CD4-positive, alpha-beta T cell treated with Interleukin-17A for 1 hour (primary cell): ENCODE data around the gene ARHGAP29.

Experiments used
- DNase-seq: peaks from one replicate; pipeline ENCODE4 v3.0.0-alpha.2; 2020

The ARHGAP29 gene

GRCh38 chr1:94237291-94238226 lies at the start of gene ARHGAP29:
TSS of gene ARHGAP29 (minus strand) at chr1:94237584. CDS start at chr1:94231611, 5,973 bp downstream.
- peak; percentile 20 for DNase-seq

DNA sequence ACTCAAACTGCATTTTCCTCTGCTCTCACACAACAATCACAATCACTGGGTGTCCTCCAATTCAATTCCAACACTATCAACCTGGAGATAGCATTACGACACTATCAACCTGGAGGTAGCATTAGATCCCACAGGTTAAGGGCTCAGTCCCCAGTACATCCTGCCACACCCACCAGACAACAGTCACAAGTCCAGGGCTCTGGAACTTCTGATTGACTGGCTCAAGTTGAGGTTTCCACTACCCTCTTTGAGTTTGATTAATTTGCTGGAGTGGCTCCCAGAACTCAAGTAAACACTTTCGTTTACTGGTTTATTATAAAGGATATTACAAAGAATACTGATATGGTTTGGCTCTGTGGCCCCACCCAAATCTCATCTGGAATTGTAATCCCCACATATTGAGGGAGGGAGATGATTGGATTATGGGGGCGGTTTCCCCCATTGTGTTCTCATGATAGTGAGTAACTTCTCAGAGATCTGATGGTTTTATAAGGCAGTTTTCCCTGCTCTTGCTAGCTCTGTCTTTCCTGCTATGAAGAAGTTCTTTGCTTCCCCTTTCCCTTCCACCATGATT lies 49.6 kb upstream of the ARHGAP29 start:
- DNase-seq, result no peak

DNA sequence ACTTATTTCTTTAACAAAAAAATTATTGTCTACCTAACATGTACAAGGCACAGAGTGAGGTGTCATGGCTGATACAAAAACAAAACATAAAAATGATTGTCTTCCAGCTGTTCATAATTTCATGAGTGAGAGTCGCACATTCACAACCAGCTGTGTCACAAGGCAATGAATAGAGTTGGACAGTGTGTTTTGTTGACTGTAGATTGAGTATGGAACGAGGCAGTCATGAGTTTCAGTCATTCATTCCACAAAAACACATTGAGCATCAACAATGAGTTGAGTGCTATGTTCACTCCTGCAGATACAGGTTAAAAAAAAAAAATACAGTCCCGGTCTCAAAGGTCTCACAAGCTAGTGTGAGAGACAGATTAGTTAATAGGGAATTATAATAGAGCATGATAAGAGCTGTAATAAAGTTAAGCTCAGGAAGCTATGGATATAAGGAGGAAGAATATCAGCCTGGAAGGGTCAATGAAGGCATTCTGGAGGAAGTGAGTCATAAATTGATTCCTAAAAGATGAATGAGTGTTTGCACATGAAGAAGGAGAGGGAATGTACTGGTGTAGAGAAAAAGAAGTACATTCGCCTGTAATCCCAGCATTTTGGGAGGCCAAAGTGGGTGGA lies 47.8 kb upstream of the ARHGAP29 start:
- no peak for DNase-seq

DNA sequence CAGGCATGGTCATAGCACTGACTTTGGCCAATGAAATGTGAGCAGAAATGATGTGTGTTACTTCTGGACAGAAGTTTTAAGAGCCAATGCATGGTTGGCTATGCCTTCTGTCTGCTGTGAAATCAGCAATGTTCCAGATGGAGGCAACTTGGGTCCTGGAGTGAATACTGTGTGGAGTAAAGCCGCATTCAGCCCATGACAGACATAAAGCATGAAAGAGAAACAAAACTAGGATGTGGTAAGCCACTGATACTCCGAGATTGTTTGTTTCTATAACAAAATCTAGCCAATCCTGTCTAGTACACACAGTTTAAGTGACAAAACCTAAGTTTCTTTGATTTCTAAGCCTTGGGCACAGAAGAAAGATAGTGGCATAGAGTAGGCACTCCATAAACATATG lies 47.1 kb upstream of the ARHGAP29 start:
- DNase-seq, result no peak

DNA sequence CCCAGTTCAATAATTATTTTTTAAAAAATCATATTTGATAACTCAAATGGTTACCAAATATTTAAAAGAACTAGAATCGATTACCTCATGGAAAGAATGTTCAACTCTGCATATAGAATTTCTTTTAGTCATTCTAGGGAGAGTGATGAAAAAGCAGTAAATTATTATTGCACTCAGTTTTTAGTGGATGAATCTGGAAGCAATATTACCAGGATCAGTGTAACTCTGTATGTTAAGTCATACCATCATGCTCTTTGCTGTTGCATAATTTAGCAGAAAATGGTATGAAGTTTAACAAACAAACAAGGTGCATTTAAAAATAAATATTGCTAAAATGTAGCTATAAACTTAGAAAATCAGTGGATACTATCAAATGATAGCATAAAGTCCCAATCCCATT lies 46.1 kb upstream of the ARHGAP29 start:
- no peak for DNase-seq

DNA sequence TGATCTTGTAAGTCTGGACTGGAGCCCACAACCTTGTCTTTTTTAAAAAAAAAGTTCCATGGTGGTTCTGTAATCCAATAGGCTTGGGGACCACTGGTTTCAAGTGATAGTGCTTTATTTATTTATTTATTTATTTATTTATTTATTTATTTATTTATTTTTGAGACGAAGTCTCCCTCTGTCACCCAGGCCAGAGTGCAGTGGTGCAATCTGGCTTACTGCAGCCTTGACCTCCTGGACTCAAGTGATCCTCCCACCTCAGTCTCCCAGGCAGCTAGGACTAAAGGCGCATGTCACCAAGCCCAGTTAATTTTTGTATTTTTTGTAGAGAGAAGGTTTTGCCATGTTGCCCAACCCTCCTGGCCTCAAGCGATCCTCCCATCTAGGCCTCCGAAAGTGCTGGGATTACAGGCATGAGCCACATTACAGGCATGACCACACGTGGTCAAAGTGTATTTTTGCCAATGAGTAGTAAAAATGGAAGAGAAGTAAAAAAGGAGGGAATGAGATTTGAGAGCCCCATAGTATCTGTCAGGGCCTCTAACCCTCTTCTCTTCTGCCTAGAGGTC lies 44.8 kb upstream of the ARHGAP29 start:
- no peak for DNase-seq

DNA sequence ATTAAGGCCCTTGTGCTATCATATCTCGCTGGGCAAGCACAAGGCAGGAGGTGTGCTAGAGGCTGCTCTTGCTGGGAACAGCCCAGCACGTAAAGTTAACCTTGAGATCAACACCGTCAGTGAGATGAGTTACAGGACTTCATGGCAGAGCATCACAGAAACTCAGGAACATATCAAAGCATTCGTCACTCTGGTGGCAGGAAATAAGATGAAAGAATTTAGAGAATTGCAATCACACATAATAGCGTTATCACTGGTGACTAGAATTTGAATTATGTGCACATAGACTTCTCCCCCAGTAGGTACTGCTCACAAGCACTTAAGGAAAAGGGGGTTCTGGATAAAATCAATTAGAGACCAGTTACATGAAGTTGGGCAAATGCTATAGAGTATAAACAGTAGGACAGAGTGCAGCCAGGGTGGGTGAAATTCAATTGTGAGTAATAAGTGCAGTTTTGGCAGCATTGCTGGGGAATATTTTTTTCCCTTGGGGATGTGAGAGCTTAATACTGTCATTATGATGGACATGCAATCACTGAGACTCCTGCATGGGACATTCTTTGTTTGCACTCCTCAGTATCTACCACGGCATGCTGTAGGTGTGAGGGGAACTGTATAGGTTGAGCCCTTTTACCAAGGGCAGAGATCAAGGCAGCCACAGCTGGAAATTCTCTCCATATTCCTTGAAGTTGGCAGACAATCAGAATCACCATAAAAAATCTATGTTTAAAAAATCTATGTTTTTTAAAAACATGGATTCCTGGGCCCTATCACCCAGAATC lies 44.2 kb upstream of the ARHGAP29 start:
- no peak for DNase-seq

DNA sequence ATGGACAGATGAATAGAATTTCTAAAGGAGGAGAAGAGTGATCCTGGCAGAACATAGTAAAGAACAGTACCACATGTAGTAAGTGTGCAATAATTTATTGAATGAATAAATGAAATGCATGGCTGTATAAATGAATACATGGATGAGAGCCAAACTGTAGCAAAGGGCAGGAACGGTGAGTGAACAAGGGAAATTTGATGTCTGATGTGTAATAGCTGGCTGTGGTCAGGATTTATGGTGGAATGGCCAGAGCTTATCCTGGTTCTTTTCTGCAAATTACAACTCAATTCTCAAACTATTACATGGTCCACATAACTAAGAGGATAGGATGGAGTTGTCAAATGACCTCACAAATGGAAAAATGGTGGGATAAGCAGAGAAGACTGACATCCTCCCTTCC lies 43.2 kb upstream of the ARHGAP29 start:
- DNase-seq, result no peak

DNA sequence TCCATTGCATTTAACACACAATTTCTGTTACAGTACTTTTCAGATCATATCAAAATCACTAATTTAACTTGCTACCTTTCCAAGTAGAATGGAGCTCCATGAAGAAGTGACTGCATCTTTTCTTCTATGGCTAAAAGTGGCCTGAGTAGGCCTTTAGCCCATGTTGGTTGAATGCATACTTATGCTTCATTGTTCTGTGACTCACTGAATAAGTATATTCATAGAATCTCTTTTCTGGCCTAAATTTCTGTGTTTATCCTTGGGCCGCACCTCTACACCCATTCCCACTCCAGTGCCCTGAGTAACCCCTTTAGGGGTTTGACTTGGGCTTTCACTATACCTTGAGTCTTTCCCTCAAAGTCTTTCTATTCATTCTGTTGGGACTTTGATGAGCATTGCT lies 42.1 kb upstream of the ARHGAP29 start:
- DNase-seq, result no peak

DNA sequence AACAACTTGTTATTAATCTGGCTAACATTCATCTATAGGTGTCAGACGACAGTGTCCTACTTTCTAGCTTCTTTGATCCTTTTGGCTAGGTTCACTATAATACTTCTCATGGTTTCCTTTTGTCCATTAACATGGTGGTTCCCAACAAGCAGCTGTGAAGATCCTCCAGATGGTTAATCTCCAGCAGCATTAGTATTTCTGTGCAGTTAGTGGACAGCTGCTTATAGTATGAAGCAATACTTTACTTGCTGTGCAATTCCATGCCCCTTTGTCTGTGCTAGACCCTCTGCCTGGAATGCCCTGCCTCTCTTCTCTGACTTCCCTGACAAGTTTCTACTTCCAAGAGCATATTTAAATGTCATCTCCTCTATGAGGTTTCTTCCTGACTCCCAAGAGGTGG lies 41.7 kb upstream of the ARHGAP29 start:
- no peak for DNase-seq

DNA sequence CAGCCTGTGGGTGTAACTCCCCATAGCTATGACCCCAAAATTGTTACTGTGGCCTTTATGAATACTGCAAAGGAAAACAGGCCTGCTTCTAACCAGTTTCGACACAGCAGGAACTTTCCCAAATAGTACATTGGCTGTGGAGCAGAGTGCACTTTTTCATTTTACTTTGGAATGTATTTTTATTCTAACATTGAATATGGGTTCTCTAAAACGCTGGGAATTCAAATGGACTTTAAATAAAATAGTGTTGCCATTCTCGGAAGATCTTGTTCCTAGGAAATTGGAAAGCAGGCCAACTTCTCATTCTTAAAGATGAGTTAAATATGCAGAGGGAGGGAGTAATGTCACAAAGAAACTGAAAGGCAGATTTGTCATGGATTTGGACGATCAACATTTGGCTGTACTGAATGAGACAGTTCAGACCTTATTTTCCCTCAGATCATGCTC lies 39.6 kb upstream of the ARHGAP29 start:
- no peak for DNase-seq

DNA sequence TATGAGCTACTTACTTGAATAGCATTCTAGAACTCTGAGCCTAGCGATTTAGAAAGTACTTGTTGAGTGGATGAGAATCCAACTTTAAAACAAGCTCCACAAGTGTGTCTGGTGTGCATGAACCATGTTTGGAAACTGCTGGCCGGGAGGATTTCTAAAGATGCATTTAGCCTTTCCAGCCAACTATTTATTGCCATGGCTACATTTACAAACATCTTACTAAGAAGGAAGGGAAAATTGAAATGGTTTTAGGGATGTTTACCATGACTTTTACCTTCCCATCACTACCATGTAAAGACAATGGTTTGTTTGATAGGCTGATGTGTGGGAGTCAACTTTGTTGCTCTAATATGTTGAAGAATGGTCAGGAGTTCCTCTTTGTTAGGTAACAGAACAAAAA lies 37.7 kb upstream of the ARHGAP29 start:
- no peak for DNase-seq

DNA sequence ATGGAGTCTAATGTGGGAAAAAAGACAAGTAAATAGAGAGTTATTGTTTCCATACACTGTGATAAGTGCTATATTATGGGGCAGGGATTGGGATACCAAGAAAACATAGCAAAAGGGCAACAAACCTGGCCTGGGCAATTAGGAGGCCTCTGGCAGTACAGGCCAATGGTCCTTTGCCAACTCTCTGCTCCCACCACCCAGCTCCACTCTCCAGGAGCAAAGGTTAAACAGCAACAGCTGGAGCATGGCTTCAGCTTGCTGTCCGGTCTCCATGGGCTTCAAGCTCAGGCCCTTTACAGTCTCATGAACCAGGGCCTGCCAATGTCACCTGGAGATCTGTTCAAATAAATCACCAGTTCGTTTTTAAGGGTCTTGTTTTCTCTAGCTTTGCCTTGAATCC lies 37.2 kb upstream of the ARHGAP29 start:
- no peak for DNase-seq

GRCh38 chr1:94273111-94273510 lies 35.7 kb upstream of the ARHGAP29 start:
- no peak for DNase-seq

- no peak for DNase-seq
Observed at GRCh38 chr1:94272388-94272787, 35.0 kb upstream of the ARHGAP29 start.

DNA sequence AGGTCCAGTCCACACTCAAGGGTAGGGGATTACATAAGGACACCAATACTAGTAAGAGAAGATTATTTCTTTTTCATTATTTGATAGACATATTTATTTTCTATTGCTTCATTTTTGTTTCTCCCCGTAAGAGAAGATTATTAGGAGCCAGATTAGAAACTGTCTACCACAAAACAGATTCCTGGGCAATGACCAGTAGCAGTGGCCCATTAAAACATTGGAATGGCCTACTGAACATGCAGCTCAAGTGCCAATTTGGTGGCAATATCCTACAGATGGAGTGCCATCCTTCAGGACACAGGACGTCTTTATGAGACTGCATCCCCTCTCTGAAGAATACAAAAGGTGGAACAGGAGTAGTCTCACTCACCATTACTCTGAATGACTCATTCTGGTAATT lies 34.0 kb upstream of the ARHGAP29 start:
- no peak for DNase-seq

DNA sequence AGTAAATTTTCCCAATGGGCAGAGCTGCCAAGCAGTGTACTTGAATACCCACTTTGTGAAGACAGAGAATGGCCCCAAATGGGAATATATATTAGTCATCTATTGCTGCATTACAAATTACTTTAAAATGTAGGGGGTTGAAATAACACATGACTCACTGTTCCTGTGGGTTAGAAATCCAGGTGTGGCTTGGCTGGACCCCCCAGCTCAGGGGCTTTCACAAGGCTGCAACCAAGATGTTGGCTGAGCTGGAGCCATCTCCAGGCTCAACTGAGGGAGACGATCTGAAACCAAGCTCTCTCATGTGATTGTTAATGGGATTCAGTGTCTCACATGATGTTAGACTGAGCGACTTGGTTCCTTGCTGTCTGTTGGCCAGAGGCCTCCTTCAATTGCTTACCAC lies 33.4 kb upstream of the ARHGAP29 start:
- DNase-seq, result no peak

- no peak for DNase-seq
Observed at GRCh38 chr1:94269921-94270320, 32.5 kb upstream of the ARHGAP29 start.

DNA sequence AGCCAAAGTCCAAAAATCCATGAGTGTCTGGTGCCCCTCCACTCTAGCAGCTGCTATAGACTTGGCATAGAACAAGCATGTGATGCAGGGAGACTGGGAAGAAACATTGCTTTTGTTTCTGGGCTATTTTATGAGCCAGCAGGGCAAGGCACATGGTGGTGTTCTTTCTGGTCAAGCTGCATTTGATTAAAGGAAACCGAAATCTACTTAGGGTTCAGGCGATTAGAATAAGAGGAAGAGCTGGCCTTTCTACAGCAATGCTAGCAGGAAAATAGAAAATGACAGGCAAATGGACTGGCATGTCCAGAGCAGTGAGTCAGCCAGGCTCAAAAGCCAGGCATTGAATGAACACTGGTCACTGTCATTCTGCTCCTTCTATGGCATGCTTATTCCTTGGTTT lies 28.5 kb upstream of the ARHGAP29 start:
- DNase-seq, result no peak

DNA sequence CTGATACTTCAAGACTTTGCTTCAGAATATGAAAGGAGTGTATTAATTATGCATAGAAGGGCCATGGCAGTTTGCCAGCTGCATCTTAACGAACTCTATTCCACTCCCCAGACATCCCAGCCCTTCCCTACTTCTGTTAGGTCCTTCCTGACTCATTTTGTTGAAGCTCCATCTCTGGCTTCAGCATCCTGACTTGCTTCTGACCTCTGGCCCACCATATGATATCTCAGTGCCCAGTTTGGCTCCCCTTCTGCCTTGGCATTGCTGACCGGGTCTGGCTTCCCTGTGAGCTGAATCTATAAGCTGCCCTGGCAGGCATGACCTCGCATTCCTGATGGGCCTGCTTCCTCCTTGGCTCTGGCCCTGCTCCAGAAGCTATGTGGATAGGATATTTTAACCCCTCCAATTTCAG lies 27.6 kb upstream of the ARHGAP29 start:
- DNase-seq, result no peak

DNA sequence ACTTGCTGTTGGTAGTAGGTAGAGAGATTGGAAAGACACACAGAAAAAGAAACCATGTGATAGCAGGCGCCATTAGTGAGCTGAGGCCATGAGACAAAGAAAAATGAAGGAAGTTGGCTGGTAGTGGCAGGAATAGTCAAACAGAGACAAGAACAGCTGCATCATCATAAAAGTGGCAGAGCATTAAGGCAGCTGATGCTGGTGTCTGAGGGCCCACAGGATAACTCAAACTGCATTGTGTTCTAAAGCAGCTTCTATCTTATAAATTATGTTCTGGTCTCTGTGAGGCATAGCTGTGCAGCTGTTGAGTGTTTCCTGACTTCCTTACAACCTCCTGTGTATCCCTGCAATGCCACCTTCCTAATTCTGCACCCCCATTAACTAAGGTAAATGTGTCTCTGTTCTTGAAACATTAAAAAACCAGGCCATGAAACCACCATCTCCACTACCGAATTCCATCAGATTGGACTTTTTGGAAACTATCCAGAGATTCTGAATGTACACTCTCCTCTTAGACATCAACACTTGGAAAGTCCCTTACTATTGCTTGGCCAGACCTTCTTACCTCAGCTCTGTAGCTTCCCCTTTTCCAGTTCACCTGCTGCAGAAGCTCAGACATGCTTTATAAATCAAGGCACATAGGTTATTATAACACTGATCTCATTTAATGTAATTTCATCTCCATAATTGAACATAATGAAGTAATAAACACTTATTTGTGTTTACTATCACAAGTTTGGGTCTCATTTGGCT lies 23.4 kb upstream of the ARHGAP29 start:
- DNase-seq, result no peak
